Measurements from ENCODE around the gene SNAPC4. TPM values are rescaled to one million over a fixed set of nuclear protein-coding genes. Genes with fewer than 3 reads are reported as not detected.

The SNAPC4 gene
- 10 to 100 TPM; 18.0 to 18.7 TPM for total RNA-seq
- 14.5 TPM for polyA plus RNA-seq (2013, experiment 1 of 2)
- 13.5 TPM for polyA plus RNA-seq (2013, experiment 2 of 2)
- long read RNA-seq, experiment 1, partial matches to known transcripts, result 7 of 7 reads
- long read RNA-seq, experiment 1, other reads (novel, unspliced or antisense), result 0 of 7 reads
- long read RNA-seq, experiment 2, partial matches to known transcripts, result 14 of 38 reads
- long read RNA-seq, experiment 2, other reads (novel, unspliced or antisense), result 24 of 38 reads
- long read RNA-seq, experiment 3, partial matches to known transcripts, result 3 of 14 reads
- long read RNA-seq, experiment 3, other reads (novel, unspliced or antisense), result 9 of 14 reads
- long read RNA-seq, experiment 4, partial matches to known transcripts, result 0 of 2 reads
- long read RNA-seq, experiment 4, other reads (novel, unspliced or antisense), result 2 of 2 reads

DNA sequence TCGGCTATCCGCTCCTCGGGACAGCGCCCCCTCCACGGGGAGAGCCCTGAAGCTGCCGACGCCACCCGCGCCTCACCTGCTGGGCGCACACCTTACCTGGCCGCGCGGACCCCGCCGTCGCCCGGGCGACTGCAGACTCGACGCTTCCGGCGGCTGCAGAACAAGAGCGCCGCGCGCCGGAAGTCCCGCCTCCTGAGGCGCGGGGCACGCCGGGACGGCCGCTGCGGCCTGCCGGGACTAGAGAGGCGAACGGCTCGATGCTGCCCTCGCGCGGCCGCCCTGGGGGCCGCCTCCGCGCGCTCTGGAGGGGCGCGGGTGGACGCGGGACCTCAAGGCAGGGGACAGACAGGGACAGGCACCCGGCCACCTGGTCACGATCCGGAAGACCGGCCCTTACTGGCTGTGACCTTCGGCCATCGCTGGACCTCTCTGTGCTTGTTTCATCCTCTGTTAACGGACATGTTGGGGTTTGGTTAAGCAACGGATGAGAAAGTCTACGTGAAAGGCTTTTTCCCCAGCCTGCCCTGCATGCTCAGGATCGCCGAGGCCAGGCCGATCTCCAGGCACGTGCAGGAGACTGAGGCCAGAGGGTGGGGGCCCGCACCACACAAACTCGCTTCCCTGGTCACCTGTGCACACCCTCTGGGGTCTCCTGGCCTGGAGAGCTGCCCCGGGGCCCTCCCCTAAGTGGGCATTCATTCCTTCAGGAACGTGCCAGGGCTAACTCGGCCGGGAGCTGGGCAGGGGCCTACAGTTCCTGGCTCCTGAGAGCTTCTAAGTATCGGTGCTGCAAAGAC lies at the start of gene SNAPC4:
TSS of gene SNAPC4 (minus strand) at position 133 of the 797 bp plus-strand sequence. CDS start 1,742 bp downstream, outside the sequence.
- DNase-seq, result peak; percentile 96
- peaks cover 6% of the 10 kb centered on the region for H3K4me1 ChIP-seq (ENCODE audit: control insufficient read depth, insufficient read depth, low read length)
- TF ChIP-seq CTCF (conservative IDR thresholded peaks at IDR 0.05), result peak; percentile 97
- Mint-ChIP-seq H3K27ac (peak within 1 kb of the TSS; percentile 95), H3K4me1 (peaks cover 7% of the 10 kb centered on the region), H3K36me3 (ENCODE audit: low read depth) (peaks cover 40% of the 10 kb centered on the region), H3K27me3 (ENCODE audit: insufficient read depth) (no peaks in the 10 kb centered on the region), H3K9me3 (no peaks in the 10 kb centered on the region), H3K4me3 (peak within 1 kb of the TSS; percentile 85)
- H3K36me3 ChIP-seq (ENCODE audit: control insufficient read depth, insufficient read depth, low read length), result peaks cover 54% of the 10 kb centered on the region
- H3K27me3 ChIP-seq (ENCODE audit: control insufficient read depth, insufficient read depth, low read length, poor library complexity, severe bottlenecking), result no peaks in the 10 kb centered on the region
- peak within 1 kb of the TSS; percentile 84 for H3K9ac ChIP-seq (ENCODE audit: extremely low read depth, low read length, poor library complexity, severe bottlenecking)
- H3K9me3 ChIP-seq (ENCODE audit: control insufficient read depth, low read length), result no peaks in the 10 kb centered on the region
- peak within 1 kb of the TSS; percentile 24 for H3K27ac ChIP-seq (ENCODE audit: low read depth, low read length)
- peak within 1 kb of the TSS; percentile 91 for H3K4me3 ChIP-seq (ENCODE audit: low read length)
- 18 to 27% methylated on average over 50 to 71 of the region's 71 CpGs for WGBS, 2 experiments (ENCODE audit: insufficient coverage in 1 of 2, insufficient read length in 1 of 2)

DNA sequence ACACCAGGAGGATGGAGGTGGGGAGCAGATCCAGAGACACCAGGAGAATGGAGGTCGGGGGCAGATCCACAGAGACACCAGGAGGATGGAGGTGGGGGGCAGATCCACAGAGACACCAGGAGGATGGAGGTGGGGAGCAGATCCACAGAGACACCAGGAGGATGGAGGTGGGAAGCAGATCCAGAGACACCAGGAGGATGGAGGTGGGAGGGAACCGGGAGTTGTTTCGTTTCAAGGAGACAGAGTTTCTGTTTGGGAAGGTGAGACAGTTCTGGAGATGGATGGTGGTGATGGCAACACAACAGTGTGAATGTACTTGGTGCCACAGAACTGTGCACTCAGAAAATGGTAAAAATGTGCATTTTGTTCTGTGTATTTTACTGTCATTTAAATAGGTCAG lies 48.7 kb upstream of the SNAPC4 start:
- Histone ChIP-seq H3K36me3 (ENCODE audit: control insufficient read depth, insufficient read depth, low read length) (peaks cover 85% of the 10 kb centered on the region), H3K9ac (ENCODE audit: extremely low read depth, low read length, poor library complexity, severe bottlenecking) (no peak overlapping the region), H3K9me3 (ENCODE audit: control insufficient read depth, low read length) (no peaks in the 10 kb centered on the region), H3K4me1 (ENCODE audit: control insufficient read depth, insufficient read depth, low read length) (no peaks in the 10 kb centered on the region), H3K27ac (ENCODE audit: low read depth, low read length) (no peak overlapping the region), H3K27me3 (ENCODE audit: control insufficient read depth, insufficient read depth, low read length, poor library complexity, severe bottlenecking) (no peaks in the 10 kb centered on the region), H3K4me3 (ENCODE audit: low read length) (no peak overlapping the region)
- H3K9me3 Mint-ChIP-seq, result no peaks in the 10 kb centered on the region
- H3K4me3 Mint-ChIP-seq, result no peak overlapping the region
- H3K36me3 Mint-ChIP-seq (ENCODE audit: low read depth), result peaks cover 74% of the 10 kb centered on the region
- no peak for DNase-seq
- H3K27ac Mint-ChIP-seq, result no peak overlapping the region
- H3K27me3 Mint-ChIP-seq (ENCODE audit: insufficient read depth), result no peaks in the 10 kb centered on the region
- 92 to 100% methylated on average over 3 of the region's 3 CpGs for WGBS, 2 experiments (ENCODE audit: insufficient coverage in 1 of 2, insufficient read length in 1 of 2)
- H3K4me1 Mint-ChIP-seq, result no peaks in the 10 kb centered on the region
- TF ChIP-seq CTCF (conservative IDR thresholded peaks at IDR 0.05), result no peak

DNA sequence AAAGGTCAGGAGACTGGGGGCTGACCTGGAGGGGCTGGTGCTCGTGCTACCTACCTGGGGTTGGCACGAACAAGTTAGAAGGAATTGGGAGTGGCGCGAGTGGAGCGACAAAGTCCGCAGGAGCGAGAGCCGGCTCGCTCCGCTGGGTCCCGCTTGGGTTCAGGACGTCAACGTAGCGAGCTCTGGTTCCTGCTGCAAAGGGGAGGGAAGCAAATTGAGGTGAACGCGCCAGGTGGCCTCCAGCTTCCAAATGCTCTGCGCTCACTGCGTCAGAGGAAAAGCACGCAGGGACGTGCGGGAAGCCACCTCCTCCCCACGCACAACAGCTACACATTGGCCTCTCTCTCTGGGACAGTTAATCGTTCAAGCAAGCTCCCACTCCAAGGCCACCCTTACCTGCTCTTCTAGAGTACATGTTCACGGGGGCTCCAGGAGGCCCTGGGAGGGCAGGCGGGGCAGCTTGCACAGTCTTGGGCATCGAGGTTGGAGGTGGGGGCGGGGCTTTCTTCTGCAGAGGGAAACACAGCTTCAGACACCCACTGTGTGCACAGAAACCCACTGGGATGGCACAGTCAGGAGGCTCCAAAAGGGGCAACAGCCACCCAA lies 47.3 kb upstream of the SNAPC4 start:
- Histone ChIP-seq H3K4me1 (ENCODE audit: control insufficient read depth, insufficient read depth, low read length) (no peaks in the 10 kb centered on the region), H3K4me3 (ENCODE audit: low read length) (no peak overlapping the region), H3K9me3 (ENCODE audit: control insufficient read depth, low read length) (no peaks in the 10 kb centered on the region), H3K27ac (ENCODE audit: low read depth, low read length) (no peak overlapping the region), H3K9ac (ENCODE audit: extremely low read depth, low read length, poor library complexity, severe bottlenecking) (no peak overlapping the region), H3K27me3 (ENCODE audit: control insufficient read depth, insufficient read depth, low read length, poor library complexity, severe bottlenecking) (no peaks in the 10 kb centered on the region), H3K36me3 (ENCODE audit: control insufficient read depth, insufficient read depth, low read length) (peaks cover 82% of the 10 kb centered on the region)
- H3K27me3 Mint-ChIP-seq (ENCODE audit: insufficient read depth), result no peaks in the 10 kb centered on the region
- H3K4me3 Mint-ChIP-seq, result no peak overlapping the region
- no peaks in the 10 kb centered on the region for H3K9me3 Mint-ChIP-seq
- DNase-seq, result no peak
- 96 to 99% methylated on average over 23 to 27 of the region's 27 CpGs for WGBS, 2 experiments (ENCODE audit: insufficient coverage in 1 of 2, insufficient read length in 1 of 2)
- H3K4me1 Mint-ChIP-seq, result no peaks in the 10 kb centered on the region
- TF ChIP-seq CTCF (conservative IDR thresholded peaks at IDR 0.05), result no peak
- H3K27ac Mint-ChIP-seq, result peak overlapping the region; percentile 49
- H3K36me3 Mint-ChIP-seq (ENCODE audit: low read depth), result peaks cover 78% of the 10 kb centered on the region

Data from endodermal cell (in vitro differentiated cells).